NCI-H510A treated with DMSO at 0.1 percent for 48 hours (cell line): ENCODE data around the gene BIN1.
"Not testable (repeated sequence)": the region's sequence is repeated elsewhere in the genome, so short reads cannot be mapped to it uniquely, and the experiment has no call there.

Experiments used
- DNase-seq: peaks from one replicate; lab custom pipeline; 2025; lab: John Stamatoyannopoulos, UW

Gene BIN1

GRCh38 chr2:127134235-127134634 is 27.3 kb upstream of the BIN1 start:
- no peak for DNase-seq

- no peak for DNase-seq
Measured at GRCh38 chr2:127133793-127134192, 26.8 kb upstream of the BIN1 start.

DNA sequence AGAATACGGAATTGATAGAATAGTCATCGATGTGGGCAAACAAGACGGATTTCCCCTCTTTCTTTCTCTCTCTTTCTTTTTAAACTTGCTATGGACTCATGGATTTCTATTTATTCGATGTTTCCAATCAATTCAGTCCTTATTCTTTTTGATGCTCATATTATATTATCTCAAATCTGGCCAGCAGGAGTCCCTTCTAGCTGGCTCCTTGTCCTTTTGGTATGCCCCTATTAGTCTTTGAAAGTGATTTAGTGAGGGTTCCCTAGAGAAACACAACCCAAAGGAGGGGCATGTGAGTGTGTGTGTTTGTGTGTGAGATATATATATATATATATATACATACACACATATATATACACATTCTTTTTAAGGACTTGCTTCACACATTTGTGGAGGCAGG is 23.5 kb upstream of the BIN1 start:
- no peak for DNase-seq

DNA sequence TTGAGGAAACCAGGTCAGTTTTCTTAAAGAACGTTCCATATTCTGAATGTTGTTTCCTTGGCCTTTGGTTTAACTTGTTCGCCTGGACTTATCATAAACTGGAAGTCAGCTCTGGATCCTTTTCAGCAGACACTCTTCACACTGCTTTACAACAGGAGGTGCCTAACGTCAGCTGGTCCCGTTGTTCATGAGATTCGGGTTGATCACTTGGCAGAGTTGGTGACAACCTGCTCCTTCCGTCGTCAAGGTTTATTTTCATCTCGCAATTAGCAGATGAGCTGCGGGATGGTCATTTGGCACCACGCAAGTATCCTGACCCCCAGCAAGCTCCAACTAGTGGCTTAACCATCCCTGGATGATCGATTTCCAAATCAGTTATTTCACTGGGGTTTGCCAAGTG is 23.0 kb upstream of the BIN1 start:
- DNase-seq: no peak

DNA sequence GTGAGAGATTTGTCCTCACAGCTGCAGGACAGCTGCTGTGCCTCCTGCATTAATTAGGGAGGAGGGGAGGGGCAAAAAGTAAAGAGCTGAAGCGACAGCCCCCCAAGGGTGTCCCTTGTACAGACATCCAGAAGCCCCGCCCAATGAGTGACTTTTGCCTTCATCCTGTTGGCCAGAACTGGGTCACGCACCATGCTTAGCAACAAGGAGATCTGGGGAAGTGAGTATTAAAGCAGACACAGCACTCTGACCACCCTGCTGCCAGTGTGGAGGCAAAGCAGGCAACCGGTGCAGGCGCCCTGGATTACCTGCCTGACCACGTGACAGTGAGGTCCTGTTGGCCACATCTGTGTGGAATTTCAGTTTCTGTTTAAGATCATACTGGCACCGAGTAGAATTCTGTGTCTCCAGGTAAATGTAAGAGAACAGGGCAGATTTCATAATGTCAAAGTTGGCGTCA is 21.5 kb upstream of the BIN1 start:
- DNase-seq: peak; percentile 51

DNA sequence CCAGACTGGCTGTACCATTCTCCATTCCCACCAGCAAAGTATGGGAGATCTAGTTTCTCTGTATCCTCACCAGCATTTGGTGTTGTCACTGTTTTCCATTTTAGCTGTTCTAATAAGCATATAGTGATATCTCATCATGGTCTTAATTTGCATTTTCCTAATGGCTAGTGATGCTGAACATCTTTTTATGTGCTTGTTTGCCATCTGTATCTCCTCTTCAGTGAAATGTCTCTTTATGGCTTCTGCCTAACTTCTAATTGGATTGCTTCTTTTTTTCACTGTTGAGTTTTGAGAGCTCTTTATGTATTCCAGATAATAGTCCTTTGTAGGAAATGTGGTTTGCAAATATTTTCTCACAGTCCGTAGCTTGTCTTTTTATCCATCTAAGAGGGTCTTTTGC is 18.9 kb upstream of the BIN1 start:
- no peak for DNase-seq

DNA sequence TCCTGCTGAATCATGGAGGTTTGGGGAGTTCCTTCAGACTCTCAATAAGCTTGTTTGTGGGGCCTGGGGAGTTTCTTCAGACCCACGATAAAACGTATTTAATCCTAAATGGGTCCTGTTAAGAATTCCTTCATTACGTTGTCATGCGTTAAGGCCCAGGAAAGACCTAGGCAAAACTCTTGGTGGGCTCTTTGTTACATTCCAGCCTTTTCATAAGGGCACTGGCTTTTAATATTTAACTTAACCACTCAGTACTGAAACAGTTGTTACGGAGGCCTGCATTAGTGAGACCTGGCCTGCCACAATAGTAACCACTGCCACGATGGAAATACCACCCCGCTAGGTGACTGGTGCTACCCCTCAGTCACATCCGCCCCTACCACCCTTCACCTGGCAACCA is 17.5 kb upstream of the BIN1 start:
- no peak for DNase-seq

GRCh38 chr2:127122361-127123027 is 15.5 kb upstream of the BIN1 start:
- no peak for DNase-seq

DNA sequence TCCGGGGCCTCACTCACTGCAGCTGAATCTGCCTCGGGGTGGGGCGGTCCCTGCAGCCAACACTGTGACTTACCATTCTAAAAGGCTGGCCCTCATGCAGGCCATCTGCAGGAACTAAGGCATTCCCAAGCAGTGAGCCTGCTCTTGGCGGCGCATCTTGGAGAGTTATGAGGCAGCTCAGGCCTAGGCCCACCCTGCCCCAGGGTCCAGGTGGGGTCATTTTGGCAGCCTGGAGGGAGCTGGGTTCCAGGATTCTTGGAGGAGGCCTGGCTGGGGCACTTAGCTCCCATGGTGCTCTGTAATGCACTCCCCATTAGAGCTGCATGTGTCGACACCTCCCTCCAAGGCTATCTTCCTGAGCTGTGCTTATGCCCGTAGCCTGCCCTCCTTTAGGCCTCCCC is 14.8 kb upstream of the BIN1 start:
- no peak for DNase-seq

DNA sequence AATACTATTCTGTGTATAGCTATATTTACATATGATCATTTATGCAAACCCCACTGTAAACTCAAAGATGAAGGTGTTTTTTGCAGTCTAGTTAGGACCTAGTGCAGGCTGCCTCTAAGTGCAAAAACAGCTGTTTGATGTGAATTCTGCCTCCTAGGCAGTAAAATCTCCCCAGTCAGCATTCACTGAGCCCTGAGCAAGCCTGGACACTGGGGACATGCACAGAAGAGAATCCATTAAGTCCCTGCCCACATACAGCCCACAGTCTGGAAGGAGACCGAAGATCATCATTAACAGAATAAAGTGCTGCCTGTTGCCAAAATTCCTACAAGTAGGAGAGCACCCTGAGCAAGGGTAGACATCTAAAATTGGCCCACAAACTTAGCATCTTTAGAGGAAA is 14.4 kb upstream of the BIN1 start:
- DNase-seq: no peak

GRCh38 chr2:127120408-127120807 is 13.5 kb upstream of the BIN1 start:
- not testable (repeated sequence) for DNase-seq

GRCh38 chr2:127118467-127118866 is 11.5 kb upstream of the BIN1 start:
- DNase-seq: no peak

- no peak for DNase-seq
Measured at GRCh38 chr2:127118038-127118437, 11.1 kb upstream of the BIN1 start.

DNA sequence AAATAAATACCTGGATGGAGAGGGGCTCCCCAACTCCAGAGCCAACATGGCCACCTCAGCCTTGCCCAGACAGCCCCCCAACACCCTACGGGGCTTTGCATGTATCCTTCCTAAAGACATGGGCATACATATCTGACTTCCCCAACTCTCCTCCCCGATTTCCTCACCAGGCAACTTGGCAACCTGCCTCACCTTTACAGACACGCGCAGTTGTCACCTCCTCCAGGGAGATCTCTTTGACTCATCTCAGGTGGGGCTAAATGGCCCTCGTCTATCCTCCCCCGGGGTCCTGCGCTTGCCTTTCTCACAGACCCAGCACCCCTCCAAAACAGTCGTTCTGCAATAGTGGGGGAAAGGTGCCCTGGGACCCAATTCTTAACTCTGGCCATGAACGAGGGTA is 10.6 kb upstream of the BIN1 start:
- no peak for DNase-seq

DNA sequence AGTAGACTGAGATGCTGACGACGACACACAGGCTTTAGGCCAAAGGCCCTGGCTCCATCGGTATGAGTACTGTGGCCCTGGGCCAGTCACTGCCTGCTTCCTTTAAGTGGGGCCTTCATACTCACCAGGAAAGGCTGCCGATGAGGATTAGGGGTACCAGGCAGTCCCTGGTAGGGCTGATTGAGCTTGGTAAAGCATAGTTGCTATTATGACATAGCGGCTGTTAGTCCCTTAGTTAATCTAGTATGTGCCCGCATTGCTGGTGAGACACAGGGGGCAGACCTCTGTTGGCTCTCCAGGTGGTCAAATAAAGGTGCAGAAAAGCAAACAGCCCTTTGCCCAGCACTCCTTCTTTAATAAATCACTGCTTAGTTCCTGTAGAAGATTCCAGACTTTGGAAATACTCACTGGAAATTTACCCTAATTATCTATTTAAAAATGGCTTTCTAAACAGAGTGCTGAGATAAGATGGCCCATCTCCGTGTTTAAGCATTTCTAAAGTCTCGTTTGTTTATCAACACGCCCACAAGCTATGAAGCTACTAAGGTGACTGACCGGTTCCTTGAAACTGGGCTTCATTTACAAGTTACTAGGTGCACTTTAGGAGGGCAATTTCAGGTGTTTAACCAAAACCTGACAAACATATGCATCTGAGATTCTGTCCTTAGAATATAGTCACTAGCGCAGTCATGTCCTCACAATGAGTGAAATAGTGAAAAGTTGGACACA is 8.7 kb upstream of the BIN1 start:
- DNase-seq: no peak

GRCh38 chr2:127110985-127111384 is 4.0 kb upstream of the BIN1 start:
- no peak for DNase-seq

- no peak for DNase-seq
Measured at GRCh38 chr2:127108090-127108523, 1.2 kb upstream of the BIN1 start.

- peak; percentile 85 for DNase-seq
Measured at GRCh38 chr2:127107622-127107999, 657 bp upstream of the BIN1 start.

DNA sequence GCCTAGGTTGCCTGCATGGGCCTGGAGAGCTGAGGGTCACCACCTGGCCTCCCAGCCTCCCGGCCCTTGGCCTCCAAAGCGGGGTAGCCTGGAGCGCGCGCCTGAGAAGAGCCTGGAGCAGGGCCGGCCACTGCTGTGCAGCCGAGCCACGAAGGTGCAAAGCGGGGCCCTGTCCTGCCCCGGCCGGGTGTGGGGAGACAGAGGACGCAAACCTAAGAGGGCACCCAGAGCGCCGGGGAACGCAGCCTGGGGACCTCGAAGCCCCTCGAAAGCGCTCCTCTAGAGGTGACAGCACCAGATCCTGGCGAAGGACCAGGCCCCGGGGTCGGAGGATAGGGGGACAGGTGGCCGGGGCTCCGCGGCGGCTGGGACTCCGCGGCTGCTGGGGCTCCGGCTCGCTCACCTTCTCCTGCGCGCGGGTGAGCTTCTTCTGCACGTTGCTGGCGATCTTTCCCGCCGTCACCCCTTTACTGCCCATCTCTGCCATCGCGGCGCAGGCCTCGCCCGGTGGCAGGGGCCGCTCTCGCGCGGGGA is 430 bp downstream of the BIN1 start:
- no peak for DNase-seq

DNA sequence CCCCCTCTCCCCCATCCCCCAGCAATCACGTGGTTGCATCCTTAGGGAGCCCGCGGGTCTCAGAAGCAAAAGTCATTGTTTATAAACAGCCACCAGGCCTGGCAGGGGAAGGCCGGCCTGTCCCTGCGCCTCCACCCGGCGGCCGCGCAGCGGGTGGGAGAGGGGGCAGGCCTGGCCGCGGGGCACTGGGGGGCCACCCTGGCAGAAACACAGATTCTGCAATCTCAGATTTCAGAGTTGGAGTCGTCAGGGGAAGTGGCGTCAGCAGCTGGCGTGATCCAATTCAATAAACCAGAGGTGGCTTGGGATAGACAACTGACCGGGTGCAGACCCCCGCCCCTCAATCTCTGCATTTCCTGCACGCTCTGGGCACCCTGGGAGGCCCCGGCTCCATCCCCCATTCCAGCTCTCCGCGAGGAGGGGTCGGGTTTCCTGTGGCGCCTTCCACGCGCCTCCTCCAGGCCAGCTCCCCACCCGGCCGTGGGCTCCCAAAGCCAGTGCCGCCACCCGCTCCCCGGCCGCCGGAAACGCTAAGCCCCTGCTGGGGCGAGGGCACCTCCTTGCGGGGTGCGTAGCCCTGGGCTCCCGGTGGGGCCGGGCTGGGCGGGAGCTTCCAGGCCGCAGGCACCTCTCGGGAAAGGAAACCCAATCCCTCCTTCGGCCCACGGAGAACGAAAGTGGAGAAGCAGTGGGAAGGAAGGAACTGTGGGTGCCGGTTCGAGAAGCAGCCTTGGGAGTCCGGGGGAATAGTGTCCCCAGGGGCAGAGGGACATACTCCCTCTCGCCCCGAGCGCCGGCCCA is 1.1 kb downstream of the BIN1 start:
- no peak for DNase-seq

DNA sequence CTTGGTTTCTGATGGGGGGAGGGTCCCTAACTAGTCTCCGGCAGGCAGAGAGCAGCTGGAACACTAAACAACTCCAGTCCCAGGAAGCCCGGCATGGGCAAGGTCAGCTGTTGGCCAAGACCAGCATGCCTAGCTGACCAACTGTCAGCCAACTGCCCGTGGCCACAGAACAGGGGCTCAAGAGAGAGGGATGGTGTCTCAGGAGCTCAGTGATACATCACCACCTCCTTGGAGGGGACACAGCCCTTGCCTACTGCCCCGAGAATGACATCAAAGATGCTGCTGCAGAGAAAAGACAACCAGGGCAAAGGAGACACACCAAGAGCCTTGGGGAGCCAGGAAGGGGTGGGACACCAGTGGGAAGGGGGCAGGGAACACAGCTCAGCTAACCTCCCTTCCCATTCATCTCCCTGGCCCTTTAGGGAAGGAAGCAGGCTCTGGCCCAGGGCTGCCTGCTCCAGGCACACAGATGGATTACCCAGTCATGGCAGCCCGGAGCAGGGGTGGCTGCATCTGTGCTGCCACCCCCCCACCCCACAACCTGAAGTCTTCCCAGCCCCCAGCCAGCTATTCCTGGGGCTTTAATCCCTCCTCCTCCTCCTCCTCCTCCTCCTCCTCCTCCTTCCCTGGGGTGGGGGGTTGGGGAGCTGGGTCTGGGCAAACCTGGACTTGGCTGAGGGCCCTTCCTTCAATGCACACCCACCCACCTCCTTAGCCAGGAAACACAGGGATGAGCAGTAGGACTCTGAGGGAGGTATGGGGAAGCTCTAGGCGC is 1.9 kb downstream of the BIN1 start:
- DNase-seq: no peak

GRCh38 chr2:127104166-127104660 is 2.7 kb downstream of the BIN1 start:
- no peak for DNase-seq
